ENCODE measurements around the gene TPP1.
A peak's percentile ranks its signal among the peaks of the same experiment; 100 is the strongest.

GRCh38 chr11:6604081-6604626 is 15.1 kb downstream of the TPP1 start:
- TF ChIP-seq POLR2A (IDR thresholded peaks at IDR 0.05) (peak; percentile 39), CTCF (IDR thresholded peaks at IDR 0.05) (peak; percentile 9 to 29 (median 12))
